HG02970 (cell line): Measurements from ENCODE around the gene ACOT13.
"Not testable (repeated sequence)": the region's sequence is repeated elsewhere in the genome, so short reads cannot be mapped to it uniquely, and the experiment has no call there.

ENCODE experiments used
- ATAC-seq: cut with Tn5 transposase; IDR thresholded peaks from one replicate; pipeline ENCODE4 v1.9.1; 2021; ENCODE audit warnings: mild to moderate bottlenecking, moderate library complexity, moderate number of reproducible peaks; ENCODE audit not compliant: unreplicated experiment, low FRiP score

The ACOT13 gene

GRCh38 chr6:24666641-24667377 is at the start of gene ACOT13, which contains the start of gene TDP2:
Gene ACOT13 (plus strand): TSS chr6:24667077. CDS start chr6:24667264, 187 bp downstream.
Gene TDP2 (minus strand): TSS chr6:24666899. CDS start chr6:24666862, 37 bp downstream.
- ATAC-seq, result peak; percentile 93

DNA sequence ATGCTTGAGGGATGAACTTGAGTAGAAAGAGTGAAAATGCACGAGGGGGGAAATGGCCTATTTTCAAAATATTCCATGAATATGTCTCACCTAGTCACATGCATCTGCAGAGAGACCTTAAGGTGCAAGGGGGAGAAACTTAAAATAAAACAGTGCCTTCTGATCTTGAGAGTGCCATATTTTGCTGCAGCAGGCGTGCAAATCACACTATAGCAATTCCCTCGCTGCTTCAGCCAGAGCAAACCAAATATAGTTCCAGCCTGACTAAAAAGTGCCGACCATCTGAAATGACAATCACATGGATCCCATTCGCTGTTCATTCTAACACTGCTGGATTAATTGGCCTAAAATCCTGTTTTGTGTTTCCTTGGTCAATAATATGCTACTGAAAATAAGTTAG is 47.2 kb upstream of the ACOT13 start:
- ATAC-seq, result no peak

GRCh38 chr6:24620637-24621036 is 46.2 kb upstream of the ACOT13 start:
- no peak for ATAC-seq

GRCh38 chr6:24621626-24622289 is 45.1 kb upstream of the ACOT13 start:
- ATAC-seq, result no peak

- ATAC-seq, result no peak
These were observed 35.9 kb upstream of the ACOT13 start for GRCh38 chr6:24630856-24631505.

DNA sequence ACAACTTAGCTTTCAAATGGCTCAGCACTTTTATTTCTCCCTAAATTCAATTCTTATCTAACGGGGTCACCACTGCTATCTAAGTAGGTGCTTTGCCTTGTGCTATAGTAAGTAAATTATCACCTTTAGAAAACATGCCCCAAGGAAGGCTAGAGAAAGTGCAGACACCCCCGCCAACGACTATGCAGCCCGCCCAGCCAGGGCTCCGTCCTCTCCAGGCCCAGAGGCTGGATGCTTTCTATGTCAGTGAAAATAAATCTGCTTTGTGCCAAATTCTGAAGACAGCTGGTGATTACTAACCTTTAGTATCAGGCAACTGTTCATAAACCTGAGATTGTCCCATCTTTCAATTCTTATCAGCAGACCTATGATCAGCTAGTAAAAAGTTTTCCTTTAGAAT is 35.2 kb upstream of the ACOT13 start:
- no peak for ATAC-seq

DNA sequence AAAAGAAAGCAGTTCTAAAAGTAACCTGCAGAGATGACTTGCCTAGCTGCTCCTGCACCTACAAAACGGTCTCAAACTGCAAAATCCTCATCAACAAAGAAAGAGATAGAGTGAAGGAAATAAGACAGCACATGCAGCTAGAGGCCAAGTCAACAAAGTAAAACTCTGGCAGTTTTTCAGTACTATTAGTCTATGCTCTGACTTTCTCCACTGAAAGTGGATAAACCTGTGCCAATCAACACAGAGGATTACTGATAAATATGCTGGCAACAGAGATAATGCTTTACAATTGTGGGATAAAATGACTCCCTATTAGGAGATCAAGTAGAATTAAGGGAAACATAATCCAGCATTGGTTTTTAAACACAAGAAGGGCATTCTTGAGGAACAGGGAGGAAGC is 34.3 kb upstream of the ACOT13 start:
- no peak for ATAC-seq

DNA sequence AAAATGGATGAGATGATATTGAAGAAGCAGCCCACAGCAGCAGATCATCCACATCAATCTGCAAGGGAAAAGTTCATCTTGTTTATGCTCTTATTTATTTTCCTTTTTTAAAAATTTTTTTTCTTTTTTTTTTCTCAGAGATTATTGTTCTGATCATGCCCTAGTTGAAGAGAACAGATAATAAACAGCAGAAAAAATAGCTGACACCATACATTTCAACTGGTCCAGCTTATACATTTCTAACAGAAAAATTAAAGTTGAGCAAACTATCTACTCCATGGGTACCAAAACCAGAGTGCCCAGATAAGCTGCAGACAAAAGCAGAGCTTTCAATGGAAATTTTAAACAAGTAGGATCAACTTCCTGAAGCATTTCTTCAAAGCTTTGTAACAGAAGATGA is 30.2 kb upstream of the ACOT13 start:
- no peak for ATAC-seq

GRCh38 chr6:24640166-24640565 is 26.7 kb upstream of the ACOT13 start:
- ATAC-seq, result no peak

DNA sequence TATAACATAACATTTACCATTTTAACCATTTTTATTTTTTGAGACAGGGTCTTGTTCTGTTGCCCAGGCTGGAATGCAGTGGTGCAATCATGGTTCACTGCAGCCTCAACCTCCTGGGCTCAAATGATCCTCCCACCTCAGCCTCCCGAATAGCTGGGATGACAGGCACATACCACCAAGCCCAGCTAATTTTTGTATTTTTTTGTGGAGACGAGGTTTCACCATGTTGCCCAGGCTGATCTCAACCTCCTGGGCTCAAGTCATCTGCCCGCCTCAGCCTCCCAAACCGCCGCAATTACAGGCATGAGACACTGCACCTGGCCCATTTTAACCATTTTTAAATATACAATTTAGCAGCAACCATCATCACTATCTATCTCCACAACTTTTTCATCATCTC is 26.2 kb upstream of the ACOT13 start:
- not testable (repeated sequence) for ATAC-seq

- no peak for ATAC-seq
These were observed 24.8 kb upstream of the ACOT13 start for GRCh38 chr6:24642061-24642460.

DNA sequence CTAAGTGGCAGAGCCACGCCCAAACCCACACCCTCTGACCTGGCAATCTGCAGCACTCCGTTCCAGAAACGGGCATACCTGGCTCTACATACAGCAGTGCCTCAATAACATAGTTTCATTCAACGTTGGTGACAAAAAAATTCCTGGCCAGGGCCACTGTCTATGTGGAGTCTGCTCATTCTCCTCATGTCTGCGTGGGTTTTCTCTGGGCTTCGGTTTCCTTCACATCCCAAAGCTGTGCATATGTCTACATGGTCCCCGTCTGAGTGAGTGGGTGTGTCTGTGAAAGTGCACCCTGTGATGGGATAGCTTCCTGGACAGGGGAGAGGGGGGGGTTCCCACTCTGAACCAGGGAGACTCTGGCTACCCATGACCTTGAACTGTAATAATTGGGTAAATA is 23.0 kb upstream of the ACOT13 start:
- ATAC-seq, result no peak

- no peak for ATAC-seq
These were observed 22.5 kb upstream of the ACOT13 start for GRCh38 chr6:24644377-24644776.

- ATAC-seq, result no peak
These were observed 20.1 kb upstream of the ACOT13 start for GRCh38 chr6:24646771-24647170.

- no peak for ATAC-seq
These were observed 18.6 kb upstream of the ACOT13 start for GRCh38 chr6:24648276-24648675.

GRCh38 chr6:24649691-24650090 is 17.2 kb upstream of the ACOT13 start:
- no peak for ATAC-seq

DNA sequence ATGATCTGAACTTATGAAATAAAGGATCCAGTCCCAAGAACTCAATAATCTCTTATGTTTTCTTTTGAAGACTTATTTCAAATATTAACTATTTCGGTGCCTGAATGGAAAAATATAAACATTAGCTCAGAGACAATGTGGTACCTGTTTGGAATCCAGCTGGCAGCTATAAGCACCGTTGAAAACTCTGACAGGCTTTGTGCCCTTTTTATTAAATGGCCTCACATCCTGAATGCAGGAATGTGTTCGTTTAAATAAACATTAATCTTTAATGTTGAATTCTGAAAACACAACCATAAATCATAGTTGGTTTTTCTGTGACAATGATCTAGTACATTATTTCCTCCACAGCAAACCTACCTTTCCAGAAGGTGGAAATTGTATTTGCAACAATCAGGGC is 16.5 kb upstream of the ACOT13 start:
- ATAC-seq, result no peak

- no peak for ATAC-seq
These were observed 11.7 kb upstream of the ACOT13 start for GRCh38 chr6:24655215-24655614.

DNA sequence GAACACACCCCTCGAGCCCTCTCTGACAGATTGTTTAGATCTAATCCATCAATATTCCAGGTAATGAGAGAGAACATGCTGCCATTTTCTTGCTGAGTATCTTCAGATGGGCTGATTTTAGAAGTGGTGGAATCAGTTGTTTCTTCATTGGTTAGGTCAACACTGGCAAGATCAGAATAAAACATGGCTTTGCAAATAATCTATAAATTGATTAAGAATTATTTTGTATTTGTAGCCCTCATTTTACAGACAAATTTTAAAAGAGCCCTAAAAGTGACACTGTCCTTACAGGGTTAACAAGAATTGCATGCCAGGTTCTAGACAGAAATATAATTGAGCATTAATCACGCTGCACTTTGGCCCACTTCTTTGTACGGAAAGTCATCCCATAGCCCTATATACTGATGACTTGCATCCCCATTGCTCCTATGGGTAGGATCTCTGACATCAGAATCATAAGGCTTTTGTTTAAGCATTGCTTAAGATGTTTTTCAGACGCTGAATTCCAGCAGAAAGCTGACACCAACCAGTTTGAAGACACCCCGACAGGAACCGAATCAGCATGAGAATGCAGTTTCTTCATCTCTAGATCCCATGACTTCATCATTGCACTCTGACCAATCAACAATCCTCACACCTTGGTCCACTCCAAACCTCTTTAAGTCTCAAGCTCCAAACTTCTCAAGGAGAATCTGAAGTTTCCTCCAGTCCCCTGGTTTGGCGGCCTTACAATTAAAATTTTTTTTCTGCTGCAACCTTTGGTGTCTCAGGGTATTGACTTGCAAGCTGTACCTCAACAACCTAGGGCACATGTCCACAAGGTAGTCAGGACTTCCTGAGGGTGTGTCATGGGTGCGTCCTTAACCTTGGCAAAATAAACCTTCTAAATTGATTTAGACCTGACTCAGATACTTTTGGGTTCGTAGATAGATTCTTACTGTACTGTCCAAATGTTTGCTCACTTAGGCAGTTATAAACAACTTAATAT is 8.0 kb upstream of the ACOT13 start:
- ATAC-seq, result no peak

DNA sequence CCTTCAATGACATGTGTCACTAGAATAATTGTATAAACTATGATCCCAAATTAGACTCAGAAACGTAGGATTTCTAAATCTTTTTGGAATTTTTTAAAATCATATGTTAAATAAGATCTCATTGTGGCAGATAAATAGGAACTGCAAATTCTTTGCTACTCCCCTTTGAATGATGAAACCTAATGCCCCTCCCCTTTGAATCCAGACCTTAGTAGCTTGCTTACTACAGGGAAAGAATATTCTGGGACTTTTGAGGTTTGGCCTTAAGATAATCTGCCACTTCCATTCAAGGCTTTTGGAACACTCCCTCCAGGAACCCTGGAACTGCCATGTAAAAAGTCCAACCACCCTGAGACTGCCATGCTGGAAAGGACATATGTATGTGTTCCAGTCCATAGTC is 7.3 kb upstream of the ACOT13 start:
- ATAC-seq, result no peak
